MG63 (cell line): ENCODE results near the gene GAB2. TPM values are rescaled to one million over a fixed set of nuclear protein-coding genes. Genes with fewer than 3 reads are reported as not detected.

Experiments
- DNase-seq: peaks from one replicate; pipeline ENCODE4 v3.0.0-alpha.2; 2020
- H3K27me3 ChIP-seq: fragments of 250-450 bp; sonication (Bioruptor Pico); 2 replicates; pipeline ENCODE4 v1.5.1; 2020; ENCODE audit warnings: mild to moderate bottlenecking, moderate library complexity
- H3K36me3 ChIP-seq: fragments of 250-450 bp; sonication (Bioruptor Pico); 2 replicates; pipeline ENCODE4 v1.5.1; 2020; ENCODE audit warnings: mild to moderate bottlenecking, moderate library complexity
- H3K4me3 ChIP-seq: fragments of 250-450 bp; sonication (Bioruptor Pico); 2 replicates; pipeline ENCODE4 v1.5.1; 2020; ENCODE audit warnings: mild to moderate bottlenecking, moderate library complexity
- H3K9me3 ChIP-seq: fragments of 250-450 bp; sonication (Bioruptor Pico); 2 replicates; pipeline ENCODE4 v1.5.1; 2020; ENCODE audit warnings: mild to moderate bottlenecking, moderate library complexity
- total RNA-seq: library from RNA; depleted of rRNA; stranded (reverse); fragments of >200 nt; shearing (Covaris generic); gene quantifications from 2 replicates; pipeline ENCODE4 v1.2.3, GENCODE V29; 2014; ENCODE audit warnings: low replicate concordance

Gene GAB2
- total RNA-seq, 1 experiment from 2014 or later, result under 0.01 TPM

- Histone ChIP-seq H3K4me3 (no peak overlapping the region), H3K9me3 (no peaks in the 10 kb centered on the region), H3K36me3 (no peaks in the 10 kb centered on the region), H3K27me3 (no peaks in the 10 kb centered on the region)
- no peak for DNase-seq
These were observed 204.8 kb downstream of the GAB2 start for GRCh38 chr11:78212586-78213371.

GRCh38 chr11:78211565-78211964, 206.1 kb downstream of the GAB2 start:
- H3K27me3 ChIP-seq, result no peaks in the 10 kb centered on the region
- DNase-seq, result no peak
- H3K4me3 ChIP-seq, result no peak overlapping the region
- no peaks in the 10 kb centered on the region for H3K9me3 ChIP-seq
- no peaks in the 10 kb centered on the region for H3K36me3 ChIP-seq

- no peak for DNase-seq
- Histone ChIP-seq H3K36me3 (no peaks in the 10 kb centered on the region), H3K27me3 (no peaks in the 10 kb centered on the region)
These were observed 207.5 kb downstream of the GAB2 start for GRCh38 chr11:78210000-78210608.

GRCh38 chr11:78209478-78209877, 208.1 kb downstream of the GAB2 start:
- no peak for DNase-seq
- H3K36me3 ChIP-seq, result no peaks in the 10 kb centered on the region
- H3K27me3 ChIP-seq, result no peaks in the 10 kb centered on the region
- H3K4me3 ChIP-seq, result no peak overlapping the region
- H3K9me3 ChIP-seq, result no peaks in the 10 kb centered on the region

More at GRCh38 chr11:78210000-78210608, 207.5 kb downstream of the GAB2 start:
- Histone ChIP-seq H3K9me3 (no peaks in the 10 kb centered on the region), H3K4me3 (no peak overlapping the region)

- Histone ChIP-seq H3K27me3 (no peaks in the 10 kb centered on the region), H3K36me3 (no peaks in the 10 kb centered on the region), H3K4me3 (no peak overlapping the region), H3K9me3 (no peaks in the 10 kb centered on the region)
- no peak for DNase-seq
These were observed 209.1 kb downstream of the GAB2 start for GRCh38 chr11:78208257-78209165.

GRCh38 chr11:78207532-78208256, 209.9 kb downstream of the GAB2 start:
- no peak overlapping the region for H3K4me3 ChIP-seq
- no peak for DNase-seq
- H3K36me3 ChIP-seq, result no peaks in the 10 kb centered on the region
- H3K27me3 ChIP-seq, result no peaks in the 10 kb centered on the region
- no peaks in the 10 kb centered on the region for H3K9me3 ChIP-seq

GRCh38 chr11:78205691-78206090, 211.9 kb downstream of the GAB2 start:
- Histone ChIP-seq H3K9me3 (no peaks in the 10 kb centered on the region), H3K27me3 (no peaks in the 10 kb centered on the region), H3K4me3 (no peak overlapping the region), H3K36me3 (no peaks in the 10 kb centered on the region)
- no peak for DNase-seq

GRCh38 chr11:78205256-78205655, 212.4 kb downstream of the GAB2 start:
- no peak for DNase-seq
- Histone ChIP-seq H3K36me3 (no peaks in the 10 kb centered on the region), H3K9me3 (no peaks in the 10 kb centered on the region), H3K4me3 (no peak overlapping the region), H3K27me3 (no peaks in the 10 kb centered on the region)

GRCh38 chr11:78203184-78203583, 214.4 kb downstream of the GAB2 start:
- no peaks in the 10 kb centered on the region for H3K36me3 ChIP-seq
- no peaks in the 10 kb centered on the region for H3K9me3 ChIP-seq
- no peak for DNase-seq
- H3K27me3 ChIP-seq, result no peaks in the 10 kb centered on the region
- no peak overlapping the region for H3K4me3 ChIP-seq

- no peak for DNase-seq
- H3K36me3 ChIP-seq, result no peaks in the 10 kb centered on the region
- H3K9me3 ChIP-seq, result no peaks in the 10 kb centered on the region
- no peaks in the 10 kb centered on the region for H3K27me3 ChIP-seq
- H3K4me3 ChIP-seq, result no peak overlapping the region
These were observed 214.9 kb downstream of the GAB2 start for GRCh38 chr11:78202733-78203167.

- Histone ChIP-seq H3K27me3 (no peaks in the 10 kb centered on the region), H3K36me3 (no peaks in the 10 kb centered on the region), H3K4me3 (no peak overlapping the region), H3K9me3 (no peaks in the 10 kb centered on the region)
- DNase-seq, result no peak
These were observed 216.4 kb downstream of the GAB2 start for GRCh38 chr11:78201096-78201818.

GRCh38 chr11:78200553-78200952, 217.1 kb downstream of the GAB2 start:
- H3K4me3 ChIP-seq, result no peak overlapping the region
- no peak for DNase-seq
- H3K9me3 ChIP-seq, result no peaks in the 10 kb centered on the region
- H3K27me3 ChIP-seq, result no peaks in the 10 kb centered on the region
- no peaks in the 10 kb centered on the region for H3K36me3 ChIP-seq

- Histone ChIP-seq H3K9me3 (no peaks in the 10 kb centered on the region), H3K4me3 (no peak overlapping the region), H3K27me3 (no peaks in the 10 kb centered on the region), H3K36me3 (no peaks in the 10 kb centered on the region)
- DNase-seq, result no peak
These were observed 217.6 kb downstream of the GAB2 start for GRCh38 chr11:78200061-78200460.

GRCh38 chr11:78199653-78200015, 218.0 kb downstream of the GAB2 start:
- Histone ChIP-seq H3K36me3 (no peaks in the 10 kb centered on the region), H3K4me3 (no peak overlapping the region), H3K9me3 (no peaks in the 10 kb centered on the region), H3K27me3 (no peaks in the 10 kb centered on the region)
- no peak for DNase-seq

GRCh38 chr11:78199015-78199652, 218.5 kb downstream of the GAB2 start:
- no peaks in the 10 kb centered on the region for H3K36me3 ChIP-seq
- H3K9me3 ChIP-seq, result no peaks in the 10 kb centered on the region
- H3K4me3 ChIP-seq, result no peak overlapping the region
- no peak for DNase-seq
- no peaks in the 10 kb centered on the region for H3K27me3 ChIP-seq

GRCh38 chr11:78197816-78198215, 219.8 kb downstream of the GAB2 start:
- Histone ChIP-seq H3K9me3 (no peaks in the 10 kb centered on the region), H3K27me3 (no peaks in the 10 kb centered on the region)
- no peak for DNase-seq

More at GRCh38 chr11:78197816-78198215, 219.8 kb downstream of the GAB2 start:
- Histone ChIP-seq H3K4me3 (no peak overlapping the region), H3K36me3 (no peaks in the 10 kb centered on the region)
